SU-DHL-6 (cell line): Measurements from ENCODE around the gene CT55.
"Not testable (repeated sequence)": the region's sequence is repeated elsewhere in the genome, so short reads cannot be mapped to it uniquely, and the experiment has no call there.

Source experiments
- H2AFZ ChIP-seq: fragments of 200-600 bp; sonication (generic); 2 replicates; pipeline ENCODE4 v1.6.1; 2014; ENCODE audit warnings: low read depth, mild to moderate bottlenecking, moderate library complexity, mixed read lengths, antibody characterized with exemption, low read length; ENCODE audit not compliant: severe bottlenecking
- H3F3A ChIP-seq: fragments of 200-600 bp; shearing (Covaris generic); 2 replicates; pipeline ENCODE4 v1.6.0; 2016; ENCODE audit warnings: antibody characterized with exemption, mild to moderate bottlenecking; ENCODE audit not compliant: insufficient read depth
- H3K27ac ChIP-seq: fragments of 200-600 bp; sonication (generic); 2 replicates; pipeline ENCODE4 v1.5.1; 2016; ENCODE audit warnings: low read depth, mild to moderate bottlenecking, low read length, moderate library complexity, mixed read lengths
- H3K27me3 ChIP-seq: fragments of 200-600 bp; sonication (generic), shearing (Covaris generic); 2 replicates; pipeline ENCODE4 v1.6.0; 2014; ENCODE audit warnings: mild to moderate bottlenecking, low read length
- H3K36me3 ChIP-seq: fragments of 200-600 bp; sonication (generic); 2 replicates; pipeline ENCODE4 v1.6.1; 2014; ENCODE audit warnings: mild to moderate bottlenecking, low read length, mixed read lengths
- H3K4me2 ChIP-seq: fragments of 300-600, 200-600 bp; shearing (Covaris generic), sonication (generic); 2 replicates; pipeline ENCODE4 v1.6.0; 2014; ENCODE audit warnings: low read length, low read depth, mild to moderate bottlenecking; ENCODE audit not compliant: poor library complexity, severe bottlenecking
- H3K4me3 ChIP-seq: fragments of 200-600 bp; sonication (generic); 2 replicates; pipeline ENCODE4 v1.5.1; 2014; ENCODE audit warnings: antibody characterized with exemption, low read length, mild to moderate bottlenecking, mixed read lengths; ENCODE audit not compliant: insufficient read depth, poor library complexity, severe bottlenecking
- H3K79me2 ChIP-seq: fragments of 200-600 bp; sonication (generic); 2 replicates; pipeline ENCODE4 v1.6.1; 2014; ENCODE audit warnings: mild to moderate bottlenecking, low read length, moderate library complexity; ENCODE audit not compliant: insufficient read depth
- H3K9ac ChIP-seq: fragments of 200-600 bp; sonication (generic); 2 replicates; pipeline ENCODE4 v1.7.0; 2014; ENCODE audit warnings: mild to moderate bottlenecking, low read length
- H3K9me2 ChIP-seq: fragments of 200-600 bp; sonication (generic); replicated peaks from 2 replicates; pipeline ENCODE4 v1.6.1; 2014; ENCODE audit warnings: low read length; ENCODE audit not compliant: insufficient read depth
- H3K9me3 ChIP-seq: fragments of 200-600 bp; sonication (generic); 2 replicates; pipeline ENCODE4 v1.6.1; 2014; ENCODE audit warnings: low read length, mixed read lengths; ENCODE audit not compliant: insufficient read depth
- H4K20me1 ChIP-seq: fragments of 200-600 bp; sonication (generic); 2 replicates; pipeline ENCODE4 v1.6.1; 2014; ENCODE audit warnings: low read depth, mild to moderate bottlenecking, antibody characterized with exemption, low read length, moderate library complexity, mixed read lengths
- EZH2phosphoT487 ChIP-seq: fragments of 200-600 bp; sonication (generic), shearing (Covaris generic); conservative IDR thresholded peaks from 2 replicates; pipeline ENCODE4 v1.6.1; 2018; ENCODE audit warnings: mild to moderate bottlenecking, antibody characterized with exemption, low read length, moderate library complexity, mixed read lengths
- TF ChIP-seq, protein P1 (sequence below): fragments of 200-600 bp; sonication (generic); IDR thresholded peaks from one replicate; pipeline ENCODE4 v1.5.1; 2017; ENCODE audit warnings: antibody characterized with exemption, mild to moderate bottlenecking, low read length, moderate library complexity; ENCODE audit not compliant: insufficient read depth, poor library complexity, severe bottlenecking

The CT55 gene

DNA sequence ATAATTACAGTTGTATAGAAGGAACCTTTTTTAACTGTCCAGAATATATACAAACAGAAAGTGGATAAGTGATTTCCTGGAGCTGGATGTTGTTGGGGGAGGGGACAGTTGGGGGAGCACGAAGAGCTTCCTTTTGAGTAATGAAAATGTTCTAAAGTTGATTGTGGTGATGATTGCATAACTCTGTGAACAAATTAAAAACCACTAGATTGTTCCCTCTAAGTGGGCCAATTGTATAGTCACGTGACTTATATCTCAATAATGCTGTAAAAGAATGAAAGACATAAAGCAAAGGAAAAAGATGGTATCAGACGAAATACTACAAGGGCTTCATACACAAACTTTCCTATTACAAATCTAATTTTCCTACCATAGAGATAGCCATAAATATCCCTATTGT is 2.7 kb downstream of the CT55 start:
- TF ChIP-seq, protein P1, sequence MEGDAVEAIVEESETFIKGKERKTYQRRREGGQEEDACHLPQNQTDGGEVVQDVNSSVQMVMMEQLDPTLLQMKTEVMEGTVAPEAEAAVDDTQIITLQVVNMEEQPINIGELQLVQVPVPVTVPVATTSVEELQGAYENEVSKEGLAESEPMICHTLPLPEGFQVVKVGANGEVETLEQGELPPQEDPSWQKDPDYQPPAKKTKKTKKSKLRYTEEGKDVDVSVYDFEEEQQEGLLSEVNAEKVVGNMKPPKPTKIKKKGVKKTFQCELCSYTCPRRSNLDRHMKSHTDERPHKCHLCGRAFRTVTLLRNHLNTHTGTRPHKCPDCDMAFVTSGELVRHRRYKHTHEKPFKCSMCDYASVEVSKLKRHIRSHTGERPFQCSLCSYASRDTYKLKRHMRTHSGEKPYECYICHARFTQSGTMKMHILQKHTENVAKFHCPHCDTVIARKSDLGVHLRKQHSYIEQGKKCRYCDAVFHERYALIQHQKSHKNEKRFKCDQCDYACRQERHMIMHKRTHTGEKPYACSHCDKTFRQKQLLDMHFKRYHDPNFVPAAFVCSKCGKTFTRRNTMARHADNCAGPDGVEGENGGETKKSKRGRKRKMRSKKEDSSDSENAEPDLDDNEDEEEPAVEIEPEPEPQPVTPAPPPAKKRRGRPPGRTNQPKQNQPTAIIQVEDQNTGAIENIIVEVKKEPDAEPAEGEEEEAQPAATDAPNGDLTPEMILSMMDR: no peak
- TF ChIP-seq EZH2phosphoT487: no peak
- Histone ChIP-seq H3K36me3 (no peaks in the 10 kb centered on the region), H3K9ac (no peak overlapping the region), H3K27ac (no peak overlapping the region), H4K20me1 (no peaks in the 10 kb centered on the region), H3K4me3 (no peak overlapping the region), H3K4me2 (no peak overlapping the region), H3K79me2 (no peaks in the 10 kb centered on the region), H3F3A (no peaks in the 10 kb centered on the region), H3K9me2 (no peaks in the 10 kb centered on the region), H3K27me3 (no peaks in the 10 kb centered on the region), H3K9me3 (no peaks in the 10 kb centered on the region), H2AFZ (no peak overlapping the region)

DNA sequence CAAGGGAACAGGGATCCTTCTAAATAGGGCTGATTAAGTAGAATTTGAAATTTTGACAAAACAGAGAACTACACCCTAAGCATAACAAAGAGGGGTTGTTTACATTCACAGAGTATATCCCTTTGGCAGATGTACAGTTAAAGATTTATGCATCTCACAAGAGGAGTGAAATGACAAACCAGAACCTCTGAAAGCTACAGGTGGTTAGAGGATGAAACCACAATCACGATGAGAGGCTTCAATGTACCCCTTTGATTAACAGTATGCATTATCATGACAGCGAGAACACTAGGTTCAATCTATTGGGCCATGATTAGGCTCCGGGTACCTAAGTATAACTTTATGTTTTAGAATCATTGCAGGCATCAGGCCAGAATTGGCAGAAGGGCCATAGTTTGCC is 16.5 kb downstream of the CT55 start:
- not testable (repeated sequence) for H2AFZ ChIP-seq, H3K79me2 ChIP-seq, H3K9me3 ChIP-seq, H3K27ac ChIP-seq, H3K9ac ChIP-seq, H3K4me3 ChIP-seq, H3K36me3 ChIP-seq, H3K4me2 ChIP-seq, H3F3A ChIP-seq, H3K27me3 ChIP-seq, H4K20me1 ChIP-seq, H3K9me2 ChIP-seq

DNA sequence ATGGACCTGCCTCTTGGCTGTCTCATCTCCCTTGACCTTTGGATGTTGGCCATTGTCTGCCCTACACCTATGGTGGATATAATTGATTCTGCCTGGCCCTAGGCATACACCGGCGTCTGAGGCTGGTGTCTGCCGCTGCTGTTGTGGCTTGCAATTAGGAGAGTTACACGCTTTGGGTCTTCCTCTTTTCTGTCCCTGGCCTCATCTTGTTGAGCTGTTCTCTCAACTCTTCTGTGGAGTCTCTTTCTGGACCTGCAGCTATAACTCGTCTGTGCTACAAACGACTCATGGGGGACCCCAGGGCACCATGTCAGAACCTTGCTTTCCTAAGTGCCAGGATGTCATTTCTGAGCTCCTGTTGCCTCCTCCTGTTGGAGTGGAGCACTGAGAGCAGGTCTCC is 45.1 kb downstream of the CT55 start:
- H2AFZ ChIP-seq, H3K4me2 ChIP-seq, H3K27ac ChIP-seq, H3F3A ChIP-seq, H3K9me3 ChIP-seq, H4K20me1 ChIP-seq, H3K9ac ChIP-seq, H3K27me3 ChIP-seq, H3K36me3 ChIP-seq, H3K9me2 ChIP-seq, H3K79me2 ChIP-seq, H3K4me3 ChIP-seq: not testable (repeated sequence)

DNA sequence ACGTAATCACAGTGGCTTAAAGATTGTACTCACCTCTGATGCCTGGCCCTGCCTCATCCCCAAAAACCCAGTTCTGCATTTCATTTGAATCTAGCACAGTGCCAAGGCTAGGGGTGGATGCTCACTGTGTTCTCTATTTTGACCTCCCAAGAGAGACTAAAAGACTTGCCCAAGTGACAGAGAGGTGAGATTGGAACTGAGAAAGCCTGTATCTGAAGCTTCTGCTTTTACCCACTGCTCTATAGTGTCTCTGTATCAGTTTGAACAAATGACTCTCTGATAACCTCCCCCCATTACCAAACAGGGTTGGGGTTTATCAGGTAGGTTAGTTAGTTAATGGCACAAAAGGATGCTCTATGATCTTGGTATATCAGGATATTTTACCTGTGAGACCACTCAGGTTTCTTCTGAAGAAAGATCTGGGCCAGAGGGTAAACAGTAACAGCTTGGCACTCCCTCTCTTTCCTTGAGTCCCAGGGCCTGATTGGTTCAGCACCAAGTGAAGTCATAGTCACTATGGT is 51.1 kb downstream of the CT55 start, which contains the start of gene ETDB:
Gene ETDB, minus strand, starts transcription at position 471 of the 521 bp plus-strand sequence. CDS start 1,265 bp downstream, outside the sequence.
- not testable (repeated sequence) for H3K27ac ChIP-seq, H3K4me2 ChIP-seq, H3K9me2 ChIP-seq, H3F3A ChIP-seq, H2AFZ ChIP-seq, H3K79me2 ChIP-seq, H4K20me1 ChIP-seq, H3K36me3 ChIP-seq, H3K9me3 ChIP-seq, H3K27me3 ChIP-seq, H3K4me3 ChIP-seq, H3K9ac ChIP-seq

DNA sequence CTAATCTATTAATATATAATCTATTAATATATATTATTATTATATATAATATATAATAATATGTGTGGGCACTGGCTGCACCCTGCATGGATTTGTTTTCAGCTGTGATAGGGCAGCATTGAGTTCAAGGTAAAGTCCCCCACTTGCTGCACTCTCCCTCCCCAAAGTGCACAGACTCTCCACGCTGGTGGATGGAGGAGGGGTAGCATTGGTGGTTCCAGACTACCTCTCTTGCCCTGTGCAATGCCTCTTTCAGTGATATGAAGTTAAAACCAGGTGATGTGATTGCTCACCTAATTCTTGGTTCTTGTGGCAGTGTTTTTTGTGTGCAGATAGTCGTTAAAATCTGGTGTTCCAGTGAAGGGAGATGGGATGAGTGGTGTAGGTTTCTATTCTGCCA is 55.1 kb downstream of the CT55 start:
- H4K20me1 ChIP-seq, H3K9me3 ChIP-seq, H3K27ac ChIP-seq, H3K9ac ChIP-seq, H3K36me3 ChIP-seq, H2AFZ ChIP-seq, H3K79me2 ChIP-seq, H3K4me2 ChIP-seq, H3F3A ChIP-seq, H3K27me3 ChIP-seq, H3K4me3 ChIP-seq, H3K9me2 ChIP-seq: not testable (repeated sequence)
